ENCODE results near the gene LTB4R. TPM values are rescaled to one million over a fixed set of nuclear protein-coding genes. Genes with fewer than 3 reads are reported as not detected.

The LTB4R gene
- polyA plus RNA-seq, 2 of the 4 experiments (the other 2 are of a cell fraction) = 8.3 to 10.2 TPM

DNA sequence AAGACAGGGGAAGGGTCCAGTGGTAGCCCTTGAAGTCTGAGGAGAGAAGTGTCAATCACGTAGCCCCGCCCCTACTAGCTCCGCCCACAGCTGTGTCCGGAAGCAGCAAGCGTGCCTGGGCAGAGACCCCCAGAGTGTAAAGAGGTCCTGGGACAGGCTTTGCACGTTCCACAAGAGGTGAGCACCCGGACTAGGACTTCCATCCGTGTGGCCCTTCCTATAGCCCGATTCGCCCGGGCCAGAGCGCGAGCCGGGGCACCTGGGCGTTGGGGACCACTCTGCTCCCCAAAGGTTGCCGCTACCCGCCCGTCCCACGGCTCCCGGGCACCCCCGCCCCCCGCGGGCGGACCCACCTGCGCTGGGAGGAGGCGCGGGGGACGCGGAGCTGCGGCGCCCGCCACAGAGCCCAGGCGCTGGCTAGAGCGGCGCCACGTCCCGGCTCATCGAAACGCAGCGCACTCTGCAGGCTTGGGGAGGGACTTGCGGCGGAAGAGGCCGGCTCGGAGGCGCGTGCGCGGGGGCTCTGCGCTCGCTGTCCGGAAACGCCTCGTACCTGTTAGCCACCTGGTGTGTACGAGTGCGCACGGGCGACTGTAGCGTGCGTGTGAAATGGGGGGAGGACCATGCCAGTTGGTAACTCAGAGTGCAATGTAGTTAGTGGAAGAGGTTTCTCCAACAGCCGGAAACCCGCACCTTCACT lies 40.0 kb upstream of the LTB4R start, which contains the start of gene RABGGTA:
RABGGTA (minus strand) TSS at position 464 of the 700 bp plus-strand sequence. CDS start 482 bp downstream, outside the sequence.
- H3K4me2 ChIP-seq = peak within 1 kb of the TSS; percentile 85
- FAIRE-seq (no peak), ATAC-seq (peak; percentile 91 to 98), DNase-seq (ENCODE audit: low read depth in 1 of 2, low spot score in 1 of 2) (peak; percentile 91 to 93)
- WGBS (ENCODE audit: missing lambda C conversion rate) = 5% methylated on average over 19 of the region's 61 CpGs
- H3K9me3 ChIP-seq = no peaks in the 10 kb centered on the region
- TF ChIP-seq MAX (IDR thresholded peaks at IDR 0.05) (peak; percentile 92), JUN (IDR thresholded peaks at IDR 0.05) (peak; percentile 61 to 92; a peak in 3 of 5 replicates), HOXB13 (CRISPR knock-in tag; IDR thresholded peaks at IDR 0.05; ENCODE audit: low read depth) (no peak), E2F6 (IDR thresholded peaks at IDR 0.05; ENCODE audit: borderline replicate concordance, low read depth) (peak; percentile 81; the same call in 1 of the 2 replicates), ZSCAN20 (CRISPR knock-in tag; IDR thresholded peaks at IDR 0.05) (no peak), POLR2A (IDR thresholded peaks at IDR 0.05; ENCODE audit: low read length) (peak; percentile 42), HMGXB4 (CRISPR knock-in tag; IDR thresholded peaks at IDR 0.05; ENCODE audit: borderline replicate concordance) (peak; percentile 96), HEYL (CRISPR knock-in tag; IDR thresholded peaks at IDR 0.05) (no peak), HDAC2 (IDR thresholded peaks at IDR 0.05) (no peak), FOSL2 (IDR thresholded peaks at IDR 0.05) (no peak), FOSL2 (CRISPR knock-in tag; IDR thresholded peaks at IDR 0.05) (0 out of 2 replicates have a peak, but pooled peaks have one; percentile 25), NR3C1 (IDR thresholded peaks at IDR 0.05) (no peak), MYC (IDR thresholded peaks at IDR 0.05; ENCODE audit: borderline replicate concordance, low read length) (peak; percentile 65; the same call in 1 of the 2 replicates), RFX5 (IDR thresholded peaks at IDR 0.05) (0 out of 2 replicates have a peak, but pooled peaks have one; percentile 57), MAZ (IDR thresholded peaks at IDR 0.05; ENCODE audit: borderline replicate concordance, low read depth, low read length) (0 out of 2 replicates have a peak, but pooled peaks have one; percentile 74), PHF8 (IDR thresholded peaks at IDR 0.05; ENCODE audit: borderline replicate concordance, low read depth) (peak; percentile 95), PBX3 (IDR thresholded peaks at IDR 0.05) (peak; percentile 70), CHD4 (IDR thresholded peaks at IDR 0.05; ENCODE audit: borderline replicate concordance) (no peak)
- TF ChIP-seq, protein P1, sequence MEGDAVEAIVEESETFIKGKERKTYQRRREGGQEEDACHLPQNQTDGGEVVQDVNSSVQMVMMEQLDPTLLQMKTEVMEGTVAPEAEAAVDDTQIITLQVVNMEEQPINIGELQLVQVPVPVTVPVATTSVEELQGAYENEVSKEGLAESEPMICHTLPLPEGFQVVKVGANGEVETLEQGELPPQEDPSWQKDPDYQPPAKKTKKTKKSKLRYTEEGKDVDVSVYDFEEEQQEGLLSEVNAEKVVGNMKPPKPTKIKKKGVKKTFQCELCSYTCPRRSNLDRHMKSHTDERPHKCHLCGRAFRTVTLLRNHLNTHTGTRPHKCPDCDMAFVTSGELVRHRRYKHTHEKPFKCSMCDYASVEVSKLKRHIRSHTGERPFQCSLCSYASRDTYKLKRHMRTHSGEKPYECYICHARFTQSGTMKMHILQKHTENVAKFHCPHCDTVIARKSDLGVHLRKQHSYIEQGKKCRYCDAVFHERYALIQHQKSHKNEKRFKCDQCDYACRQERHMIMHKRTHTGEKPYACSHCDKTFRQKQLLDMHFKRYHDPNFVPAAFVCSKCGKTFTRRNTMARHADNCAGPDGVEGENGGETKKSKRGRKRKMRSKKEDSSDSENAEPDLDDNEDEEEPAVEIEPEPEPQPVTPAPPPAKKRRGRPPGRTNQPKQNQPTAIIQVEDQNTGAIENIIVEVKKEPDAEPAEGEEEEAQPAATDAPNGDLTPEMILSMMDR (IDR thresholded peaks at IDR 0.05) = peak; percentile 62
- TF ChIP-seq, protein P2, sequence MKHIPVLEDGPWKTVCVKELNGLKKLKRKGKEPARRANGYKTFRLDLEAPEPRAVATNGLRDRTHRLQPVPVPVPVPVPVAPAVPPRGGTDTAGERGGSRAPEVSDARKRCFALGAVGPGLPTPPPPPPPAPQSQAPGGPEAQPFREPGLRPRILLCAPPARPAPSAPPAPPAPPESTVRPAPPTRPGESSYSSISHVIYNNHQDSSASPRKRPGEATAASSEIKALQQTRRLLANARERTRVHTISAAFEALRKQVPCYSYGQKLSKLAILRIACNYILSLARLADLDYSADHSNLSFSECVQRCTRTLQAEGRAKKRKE (CRISPR knock-in tag; IDR thresholded peaks at IDR 0.05; ENCODE audit: low read depth) = 0 out of 2 replicates have a peak, but pooled peaks have one; percentile 31
- TF ChIP-seq, protein P3, sequence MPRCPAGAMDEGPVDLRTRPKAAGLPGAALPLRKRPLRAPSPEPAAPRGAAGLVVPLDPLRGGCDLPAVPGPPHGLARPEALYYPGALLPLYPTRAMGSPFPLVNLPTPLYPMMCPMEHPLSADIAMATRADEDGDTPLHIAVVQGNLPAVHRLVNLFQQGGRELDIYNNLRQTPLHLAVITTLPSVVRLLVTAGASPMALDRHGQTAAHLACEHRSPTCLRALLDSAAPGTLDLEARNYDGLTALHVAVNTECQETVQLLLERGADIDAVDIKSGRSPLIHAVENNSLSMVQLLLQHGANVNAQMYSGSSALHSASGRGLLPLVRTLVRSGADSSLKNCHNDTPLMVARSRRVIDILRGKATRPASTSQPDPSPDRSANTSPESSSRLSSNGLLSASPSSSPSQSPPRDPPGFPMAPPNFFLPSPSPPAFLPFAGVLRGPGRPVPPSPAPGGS (IDR thresholded peaks at IDR 0.05) = peak; percentile 75; the same call in 1 of the 3 replicates
- peak within 1 kb of the TSS; percentile 89 to 97 for H3K27ac ChIP-seq
- 0 out of 3 replicates have a peak, but pooled peaks cover 5% of the 10 kb centered on the region for H3K4me1 ChIP-seq
- ChIA-PET POLR2A (interaction anchor here (0.6 to 1.9 kb wide), 28 partner anchors 9 to 171 kb away, joined by 3 to 53 read pairs (median 4); partner anchors contain the start of genes CBLN3, CHMP4A, CIDEB and DHRS1), CTCF (interaction anchor here (1.0 to 34.0 kb wide), 14 partner anchors 9 to 166 kb away, joined by 3 to 469 read pairs (median 5); partner anchors contain the start of genes CIDEB, DHRS1, LTB4R and LTB4R2)
- H3K4me3 ChIP-seq = peak within 1 kb of the TSS; percentile 59
